ENCODE results near the gene OR10K1. TPM values are rescaled to one million over a fixed set of nuclear protein-coding genes. Genes with fewer than 3 reads are reported as not detected.

OR10K1 gene
- total RNA-seq, 2 donors from 2014 or later = not detected

DNA sequence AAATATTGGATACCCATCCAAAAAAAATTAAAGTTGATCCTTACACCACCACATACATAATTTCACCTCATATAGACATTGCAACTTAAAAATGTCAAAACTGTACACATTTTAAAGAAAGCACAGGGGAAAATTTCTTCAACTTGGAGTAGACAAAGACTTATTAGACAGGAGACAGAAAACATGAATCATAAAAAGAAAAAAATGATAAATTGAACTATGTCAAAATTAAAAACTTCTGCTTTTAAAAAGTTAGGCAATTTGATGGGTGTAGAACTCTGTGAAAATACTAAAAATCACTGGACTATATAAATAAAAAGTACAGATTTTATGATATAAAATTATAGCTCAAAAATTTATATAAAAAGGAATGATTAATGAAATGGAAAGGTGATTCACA lies 4.4 kb upstream of the OR10K1 start:
- Histone ChIP-seq H3K9me3 (ENCODE audit: control insufficient read depth, low read length) (no peaks in the 10 kb centered on the region), H3K4me1 (ENCODE audit: control insufficient read depth, insufficient read depth, low read length) (no peaks in the 10 kb centered on the region), H3K36me3 (ENCODE audit: control insufficient read depth, insufficient read depth, low read length) (no peaks in the 10 kb centered on the region), H3K27me3 (ENCODE audit: control insufficient read depth, insufficient read depth, low read length, poor library complexity, severe bottlenecking) (no peaks in the 10 kb centered on the region), H3K27ac (ENCODE audit: low read depth, low read length) (no peak overlapping the region), H3K4me3 (ENCODE audit: low read length) (no peak overlapping the region), H3K9ac (ENCODE audit: extremely low read depth, low read length, poor library complexity, severe bottlenecking) (no peak overlapping the region)
- H3K27me3 Mint-ChIP-seq (ENCODE audit: insufficient read depth) = no peaks in the 10 kb centered on the region
- H3K27ac Mint-ChIP-seq = no peak overlapping the region
- H3K4me3 Mint-ChIP-seq = no peak overlapping the region
- TF ChIP-seq, protein P1, sequence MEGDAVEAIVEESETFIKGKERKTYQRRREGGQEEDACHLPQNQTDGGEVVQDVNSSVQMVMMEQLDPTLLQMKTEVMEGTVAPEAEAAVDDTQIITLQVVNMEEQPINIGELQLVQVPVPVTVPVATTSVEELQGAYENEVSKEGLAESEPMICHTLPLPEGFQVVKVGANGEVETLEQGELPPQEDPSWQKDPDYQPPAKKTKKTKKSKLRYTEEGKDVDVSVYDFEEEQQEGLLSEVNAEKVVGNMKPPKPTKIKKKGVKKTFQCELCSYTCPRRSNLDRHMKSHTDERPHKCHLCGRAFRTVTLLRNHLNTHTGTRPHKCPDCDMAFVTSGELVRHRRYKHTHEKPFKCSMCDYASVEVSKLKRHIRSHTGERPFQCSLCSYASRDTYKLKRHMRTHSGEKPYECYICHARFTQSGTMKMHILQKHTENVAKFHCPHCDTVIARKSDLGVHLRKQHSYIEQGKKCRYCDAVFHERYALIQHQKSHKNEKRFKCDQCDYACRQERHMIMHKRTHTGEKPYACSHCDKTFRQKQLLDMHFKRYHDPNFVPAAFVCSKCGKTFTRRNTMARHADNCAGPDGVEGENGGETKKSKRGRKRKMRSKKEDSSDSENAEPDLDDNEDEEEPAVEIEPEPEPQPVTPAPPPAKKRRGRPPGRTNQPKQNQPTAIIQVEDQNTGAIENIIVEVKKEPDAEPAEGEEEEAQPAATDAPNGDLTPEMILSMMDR (conservative IDR thresholded peaks at IDR 0.05) = no peak
- no peak for DNase-seq
- H3K9me3 Mint-ChIP-seq = no peaks in the 10 kb centered on the region
- H3K4me1 Mint-ChIP-seq = no peaks in the 10 kb centered on the region
- H3K36me3 Mint-ChIP-seq (ENCODE audit: low read depth) = no peaks in the 10 kb centered on the region

DNA sequence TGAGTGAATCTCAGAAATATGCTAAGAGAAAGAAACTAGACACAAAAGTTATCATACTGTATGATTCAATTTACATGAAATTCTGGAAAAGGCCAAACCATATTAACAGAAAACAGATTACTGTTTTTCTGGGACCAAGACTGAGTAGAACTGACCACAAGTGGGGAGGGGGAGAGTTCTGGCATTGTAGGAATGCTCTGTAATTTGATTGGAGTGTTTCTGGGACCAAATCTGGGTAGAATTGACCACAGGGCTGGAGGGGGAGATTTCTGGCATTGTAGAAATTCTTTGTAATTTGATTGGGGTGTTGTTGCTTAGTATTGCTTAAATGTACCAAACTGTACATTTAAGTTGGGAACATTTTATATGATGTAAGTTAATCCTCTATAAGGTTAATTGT lies 3.4 kb upstream of the OR10K1 start:
- H3K9me3 ChIP-seq (ENCODE audit: control insufficient read depth, low read length) = no peaks in the 10 kb centered on the region
- H3K27ac Mint-ChIP-seq = no peak overlapping the region
- H3K4me1 Mint-ChIP-seq = no peaks in the 10 kb centered on the region

GRCh38 chr1:158471920-158472319 lies 10.3 kb downstream of the OR10K1 start, which contains the start of gene OR10R2:
Gene OR10R2 (plus strand): TSS chr1:158472220. CDS start chr1:158472326, 106 bp downstream.
- TF ChIP-seq, protein P1 (conservative IDR thresholded peaks at IDR 0.05) = no peak

More for the DNA sequence above, 3.4 kb upstream of the OR10K1 start:
- DNase-seq = no peak
- H3K27me3 Mint-ChIP-seq (ENCODE audit: insufficient read depth) = no peaks in the 10 kb centered on the region
- no peaks in the 10 kb centered on the region for H3K9me3 Mint-ChIP-seq
- no peak overlapping the region for H3K4me3 Mint-ChIP-seq
- TF ChIP-seq, protein P1 (conservative IDR thresholded peaks at IDR 0.05) = no peak
- no peak overlapping the region for H3K27ac ChIP-seq (ENCODE audit: low read depth, low read length)
- no peak overlapping the region for H3K9ac ChIP-seq (ENCODE audit: extremely low read depth, low read length, poor library complexity, severe bottlenecking)
- H3K36me3 Mint-ChIP-seq (ENCODE audit: low read depth) = no peaks in the 10 kb centered on the region
- no peaks in the 10 kb centered on the region for H3K36me3 ChIP-seq (ENCODE audit: control insufficient read depth, insufficient read depth, low read length)
- H3K4me1 ChIP-seq (ENCODE audit: control insufficient read depth, insufficient read depth, low read length) = no peaks in the 10 kb centered on the region
- no peaks in the 10 kb centered on the region for H3K27me3 ChIP-seq (ENCODE audit: control insufficient read depth, insufficient read depth, low read length, poor library complexity, severe bottlenecking)
- no peak overlapping the region for H3K4me3 ChIP-seq (ENCODE audit: low read length)

More at GRCh38 chr1:158471920-158472319, 10.3 kb downstream of the OR10K1 start, which contains the start of gene OR10R2:
- no peak within 1 kb of the TSS for H3K4me3 Mint-ChIP-seq
- no peaks in the 10 kb centered on the region for H3K4me1 Mint-ChIP-seq
- Histone ChIP-seq H3K27ac (ENCODE audit: low read depth, low read length) (no peak within 1 kb of the TSS), H3K36me3 (ENCODE audit: control insufficient read depth, insufficient read depth, low read length) (no peaks in the 10 kb centered on the region), H3K9me3 (ENCODE audit: control insufficient read depth, low read length) (no peaks in the 10 kb centered on the region), H3K27me3 (ENCODE audit: control insufficient read depth, insufficient read depth, low read length, poor library complexity, severe bottlenecking) (no peaks in the 10 kb centered on the region), H3K9ac (ENCODE audit: extremely low read depth, low read length, poor library complexity, severe bottlenecking) (no peak within 1 kb of the TSS), H3K4me3 (ENCODE audit: low read length) (no peak within 1 kb of the TSS), H3K4me1 (ENCODE audit: control insufficient read depth, insufficient read depth, low read length) (no peaks in the 10 kb centered on the region)
- H3K36me3 Mint-ChIP-seq (ENCODE audit: low read depth) = no peaks in the 10 kb centered on the region
- no peak within 1 kb of the TSS for H3K27ac Mint-ChIP-seq
- no peak for DNase-seq
- H3K27me3 Mint-ChIP-seq (ENCODE audit: insufficient read depth) = no peaks in the 10 kb centered on the region
- H3K9me3 Mint-ChIP-seq = no peaks in the 10 kb centered on the region

Measured in endodermal cell (in vitro differentiated cells).